Large intestine (tissue), 3 donors: ENCODE data around the gene GTF2H3. TPM values are rescaled to one million over a fixed set of nuclear protein-coding genes. Genes with fewer than 3 reads are reported as not detected.
"Not testable (repeated sequence)": the region's sequence is repeated elsewhere in the genome, so short reads cannot be mapped to it uniquely, and the experiment has no call there.

ENCODE experiments used
- DNase-seq, 2 donors: peaks; one replicate each; pipeline versions ENCODE4 v3.0.0 to v3.0.0-alpha.2; 2013
- H3K27ac ChIP-seq: one replicate; pipeline ENCODE4 v1.5.1; 2013; ENCODE audit warnings: low read length
- H3K27me3 ChIP-seq: 2 replicates; pipeline ENCODE4 v1.6.1; 2013; ENCODE audit warnings: low read length; ENCODE audit not compliant: control insufficient read depth, insufficient read depth
- H3K36me3 ChIP-seq: 2 replicates; pipeline ENCODE4 v1.6.1; 2013; ENCODE audit warnings: low read length; ENCODE audit not compliant: control insufficient read depth, insufficient read depth
- H3K4me1 ChIP-seq: one replicate; pipeline ENCODE4 v1.6.1; 2013; ENCODE audit warnings: low read length; ENCODE audit not compliant: control insufficient read depth, insufficient read depth
- H3K4me3 ChIP-seq: one replicate; pipeline ENCODE4 v1.5.1; 2013; ENCODE audit warnings: low read length
- H3K9me3 ChIP-seq: one replicate; pipeline ENCODE4 v1.6.1; 2013; ENCODE audit warnings: mild to moderate bottlenecking, low read depth, low read length, moderate library complexity; ENCODE audit not compliant: control insufficient read depth
- WGBS: methylation state at CpG from one replicate; pipeline ENCODE4 v1.1.5; 2013; ENCODE audit warnings: low lambda C conversion rate; ENCODE audit not compliant: insufficient coverage; 5-methylcytosine and 5-hydroxymethylcytosine counted together
- polyA plus RNA-seq: library from polyadenylated mRNA; unstranded; fragments of 120-200 nt; gene quantifications from one replicate; pipeline ENCODE4 v1.2.1, GENCODE V29; 2013

GTF2H3 gene
- polyA plus RNA-seq, 1 donor: 33.9 TPM

GRCh38 chr12:123602651-123603195 lies 30.9 kb upstream of the GTF2H3 start:
- no peaks in the 10 kb centered on the region for H3K9me3 ChIP-seq
- peak overlapping the region; percentile 83 for H3K4me3 ChIP-seq

GRCh38 chr12:123603495-123603894 lies 30.1 kb upstream of the GTF2H3 start:
- not testable (repeated sequence) for H3K4me3 ChIP-seq, DNase-seq, H3K9me3 ChIP-seq, H3K4me1 ChIP-seq, H3K27ac ChIP-seq, H3K27me3 ChIP-seq
- WGBS: no CpG with 5 or more reads among the region's 11 CpGs
- H3K36me3 ChIP-seq: peaks cover 35% of the 10 kb centered on the region

More at GRCh38 chr12:123602651-123603195, 30.9 kb upstream of the GTF2H3 start:
- DNase-seq: peak in 1 of 2 donors; percentile 31
- peaks cover 29% of the 10 kb centered on the region for H3K36me3 ChIP-seq
- no peaks in the 10 kb centered on the region for H3K27me3 ChIP-seq
- no CpG with 5 or more reads among the region's 7 CpGs for WGBS
- H3K4me1 ChIP-seq: peaks cover 3% of the 10 kb centered on the region
- no peak overlapping the region for H3K27ac ChIP-seq

- H3K27ac ChIP-seq: no peak overlapping the region
- no peak for DNase-seq
- no peak overlapping the region for H3K4me3 ChIP-seq
- peaks cover 68% of the 10 kb centered on the region for H3K36me3 ChIP-seq
- no CpG with 5 or more reads among the region's 4 CpGs for WGBS
- peaks cover 3% of the 10 kb centered on the region for H3K4me1 ChIP-seq
- H3K9me3 ChIP-seq: no peaks in the 10 kb centered on the region
- no peaks in the 10 kb centered on the region for H3K27me3 ChIP-seq
These were observed 25.9 kb upstream of the GTF2H3 start for GRCh38 chr12:123607756-123608155.

GRCh38 chr12:123608182-123608581 lies 25.4 kb upstream of the GTF2H3 start:
- no peaks in the 10 kb centered on the region for H3K9me3 ChIP-seq
- no peak for DNase-seq
- H3K27ac ChIP-seq: no peak overlapping the region
- no peak overlapping the region for H3K4me3 ChIP-seq
- peaks cover 72% of the 10 kb centered on the region for H3K36me3 ChIP-seq
- WGBS: no CpG with 5 or more reads among the region's 8 CpGs
- H3K27me3 ChIP-seq: no peaks in the 10 kb centered on the region
- no peaks in the 10 kb centered on the region for H3K4me1 ChIP-seq

GRCh38 chr12:123614110-123614509 lies 19.5 kb upstream of the GTF2H3 start:
- no CpG with 5 or more reads among the region's 2 CpGs for WGBS
- Histone ChIP-seq H3K36me3 (peaks cover 82% of the 10 kb centered on the region), H3K27me3 (no peaks in the 10 kb centered on the region), H3K27ac (no peak overlapping the region), H3K4me3 (no peak overlapping the region), H3K4me1 (no peaks in the 10 kb centered on the region), H3K9me3 (no peaks in the 10 kb centered on the region)
- no peak for DNase-seq

GRCh38 chr12:123614531-123614930 lies 19.1 kb upstream of the GTF2H3 start:
- Histone ChIP-seq H3K4me3 (no peak overlapping the region), H3K36me3 (peaks cover 82% of the 10 kb centered on the region), H3K9me3 (no peaks in the 10 kb centered on the region), H3K27me3 (no peaks in the 10 kb centered on the region), H3K4me1 (no peaks in the 10 kb centered on the region), H3K27ac (no peak overlapping the region)
- DNase-seq: no peak
- no CpG with 5 or more reads among the region's 4 CpGs for WGBS

GRCh38 chr12:123617144-123617543 lies 16.5 kb upstream of the GTF2H3 start:
- 100% methylated on average over 1 of the region's 3 CpGs for WGBS
- H3K4me3 ChIP-seq: no peak overlapping the region
- DNase-seq: no peak
- H3K4me1 ChIP-seq: no peaks in the 10 kb centered on the region
- H3K36me3 ChIP-seq: peaks cover 84% of the 10 kb centered on the region
- H3K27me3 ChIP-seq: no peaks in the 10 kb centered on the region
- no peaks in the 10 kb centered on the region for H3K9me3 ChIP-seq
- H3K27ac ChIP-seq: no peak overlapping the region

GRCh38 chr12:123617580-123617979 lies 16.0 kb upstream of the GTF2H3 start:
- no CpG with 5 or more reads among the region's 13 CpGs for WGBS
- H3K27me3 ChIP-seq: no peaks in the 10 kb centered on the region
- no peaks in the 10 kb centered on the region for H3K4me1 ChIP-seq
- peaks cover 87% of the 10 kb centered on the region for H3K36me3 ChIP-seq
- H3K27ac ChIP-seq: no peak overlapping the region
- H3K4me3 ChIP-seq: no peak overlapping the region
- no peaks in the 10 kb centered on the region for H3K9me3 ChIP-seq
- DNase-seq: no peak

GRCh38 chr12:123621101-123621500 lies 12.5 kb upstream of the GTF2H3 start:
- H3K4me1 ChIP-seq: no peaks in the 10 kb centered on the region
- no peaks in the 10 kb centered on the region for H3K27me3 ChIP-seq
- no peak overlapping the region for H3K27ac ChIP-seq
- no peaks in the 10 kb centered on the region for H3K9me3 ChIP-seq
- no peak for DNase-seq
- peaks cover 87% of the 10 kb centered on the region for H3K36me3 ChIP-seq
- H3K4me3 ChIP-seq: no peak overlapping the region
- WGBS: no CpG with 5 or more reads among the region's 8 CpGs

- no CpG with 5 or more reads among the region's 15 CpGs for WGBS
- no peaks in the 10 kb centered on the region for H3K27me3 ChIP-seq
- H3K4me1 ChIP-seq: no peaks in the 10 kb centered on the region
- no peak for DNase-seq
- H3K27ac ChIP-seq: no peak overlapping the region
- no peak overlapping the region for H3K4me3 ChIP-seq
- peaks cover 87% of the 10 kb centered on the region for H3K36me3 ChIP-seq
- H3K9me3 ChIP-seq: no peaks in the 10 kb centered on the region
These were observed 11.8 kb upstream of the GTF2H3 start for GRCh38 chr12:123621619-123622530.
